GM12801 (cell line): ENCODE measurements around the gene BCORL1.

ENCODE experiments used
- TF ChIP-seq, protein P1 (sequence below): IDR thresholded peaks from one replicate; pipeline ENCODE4 v1.5.1; 2011; ENCODE audit warnings: control low read depth; ENCODE audit not compliant: insufficient read length; ENCODE audit errors: extremely low read depth

The BCORL1 gene

DNA sequence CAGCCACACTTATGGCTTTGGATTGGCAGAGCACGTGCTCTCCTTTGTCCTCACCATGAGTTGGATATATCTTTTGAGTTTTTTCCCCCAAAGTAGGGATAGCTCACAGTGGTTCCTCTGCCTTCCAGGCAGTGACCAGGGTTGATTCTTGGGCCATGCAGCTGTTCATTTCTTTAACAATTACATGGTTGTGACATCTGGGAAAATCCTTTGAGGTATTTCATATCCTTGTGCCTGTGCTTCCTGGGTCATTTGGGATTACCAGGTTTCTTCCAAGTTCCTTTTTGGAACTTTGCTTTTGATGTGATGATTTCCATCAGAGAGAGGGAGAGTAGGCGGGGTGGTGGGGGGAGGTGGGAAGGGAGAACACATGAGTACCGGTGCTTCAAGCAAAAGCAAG, 15.6 kb downstream of the BCORL1 start:
- TF ChIP-seq, protein P1, sequence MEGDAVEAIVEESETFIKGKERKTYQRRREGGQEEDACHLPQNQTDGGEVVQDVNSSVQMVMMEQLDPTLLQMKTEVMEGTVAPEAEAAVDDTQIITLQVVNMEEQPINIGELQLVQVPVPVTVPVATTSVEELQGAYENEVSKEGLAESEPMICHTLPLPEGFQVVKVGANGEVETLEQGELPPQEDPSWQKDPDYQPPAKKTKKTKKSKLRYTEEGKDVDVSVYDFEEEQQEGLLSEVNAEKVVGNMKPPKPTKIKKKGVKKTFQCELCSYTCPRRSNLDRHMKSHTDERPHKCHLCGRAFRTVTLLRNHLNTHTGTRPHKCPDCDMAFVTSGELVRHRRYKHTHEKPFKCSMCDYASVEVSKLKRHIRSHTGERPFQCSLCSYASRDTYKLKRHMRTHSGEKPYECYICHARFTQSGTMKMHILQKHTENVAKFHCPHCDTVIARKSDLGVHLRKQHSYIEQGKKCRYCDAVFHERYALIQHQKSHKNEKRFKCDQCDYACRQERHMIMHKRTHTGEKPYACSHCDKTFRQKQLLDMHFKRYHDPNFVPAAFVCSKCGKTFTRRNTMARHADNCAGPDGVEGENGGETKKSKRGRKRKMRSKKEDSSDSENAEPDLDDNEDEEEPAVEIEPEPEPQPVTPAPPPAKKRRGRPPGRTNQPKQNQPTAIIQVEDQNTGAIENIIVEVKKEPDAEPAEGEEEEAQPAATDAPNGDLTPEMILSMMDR: no peak

DNA sequence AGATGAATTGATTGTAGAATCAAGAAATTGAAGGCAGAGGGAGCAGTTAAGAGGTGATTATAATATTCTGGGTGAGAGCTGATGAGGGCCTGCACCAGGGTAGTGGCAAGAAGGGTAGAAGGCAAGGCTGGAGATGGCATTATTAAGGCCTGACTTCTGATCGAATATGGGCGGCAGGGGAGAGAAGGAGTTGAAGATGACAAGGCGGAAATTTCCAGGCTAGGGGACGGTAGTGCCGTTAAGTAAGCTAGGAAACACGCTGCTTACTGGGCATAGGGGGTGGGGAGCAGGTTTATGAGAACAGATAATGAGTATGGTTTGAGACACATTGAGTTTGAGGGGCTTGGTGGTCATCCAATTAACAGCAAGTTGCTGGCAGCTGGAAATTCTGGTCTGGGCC, 19.5 kb downstream of the BCORL1 start:
- TF ChIP-seq, protein P1: no peak

DNA sequence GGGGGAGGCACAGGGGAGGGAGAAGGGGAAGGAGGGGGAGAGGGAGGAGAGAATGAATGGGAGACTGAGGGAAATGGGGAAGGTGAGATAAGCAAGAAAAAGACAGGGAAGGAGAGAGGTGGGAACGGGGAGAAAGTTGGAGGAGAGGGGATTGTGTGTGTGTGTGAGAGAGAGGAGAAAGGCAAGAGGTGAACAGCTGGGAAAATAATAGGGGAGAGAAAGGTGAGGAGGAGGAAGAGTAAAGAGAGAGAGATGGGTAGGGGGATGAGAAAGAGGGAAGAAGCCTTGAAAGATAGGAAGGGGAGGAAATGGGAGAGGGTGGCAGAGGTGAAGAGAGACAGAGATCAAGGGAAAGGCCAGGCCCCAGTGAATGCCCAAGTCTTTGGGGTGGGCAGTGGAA, 20.1 kb downstream of the BCORL1 start:
- TF ChIP-seq, protein P1: no peak

DNA sequence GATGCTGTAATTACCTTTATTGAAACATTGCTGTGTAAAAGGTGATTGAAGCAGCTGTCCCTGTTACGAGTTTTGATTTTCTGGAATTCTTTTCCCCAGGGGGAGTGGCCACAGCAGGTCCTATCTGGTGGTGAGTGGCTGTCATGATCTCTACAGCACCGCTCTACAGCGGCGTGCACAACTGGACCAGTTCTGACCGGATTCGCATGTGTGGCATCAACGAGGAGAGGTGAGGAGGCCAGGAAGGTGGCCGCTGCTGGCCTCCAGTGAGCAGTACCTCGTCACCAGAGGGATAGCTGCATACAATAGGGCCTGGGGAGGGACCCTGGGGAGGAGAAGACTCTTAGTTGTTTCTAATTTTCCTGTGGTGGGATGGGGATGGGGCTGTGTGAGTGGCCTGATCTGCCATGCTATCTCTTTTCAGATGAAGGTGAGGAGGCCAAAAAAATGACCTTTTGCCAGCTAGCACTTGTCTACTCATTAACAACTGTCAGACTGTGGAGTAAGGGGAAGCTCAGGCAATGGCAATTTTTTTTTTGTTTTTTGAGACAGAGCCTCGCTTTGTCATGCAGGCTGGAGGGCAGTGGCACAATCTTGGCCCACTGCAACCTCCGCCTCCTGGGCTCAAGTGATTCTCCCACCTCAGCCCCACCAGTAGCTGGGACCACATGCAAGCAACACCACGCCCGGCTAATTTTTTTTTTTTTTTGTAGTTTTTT, 22.8 kb downstream of the BCORL1 start:
- TF ChIP-seq, protein P1: no peak

DNA sequence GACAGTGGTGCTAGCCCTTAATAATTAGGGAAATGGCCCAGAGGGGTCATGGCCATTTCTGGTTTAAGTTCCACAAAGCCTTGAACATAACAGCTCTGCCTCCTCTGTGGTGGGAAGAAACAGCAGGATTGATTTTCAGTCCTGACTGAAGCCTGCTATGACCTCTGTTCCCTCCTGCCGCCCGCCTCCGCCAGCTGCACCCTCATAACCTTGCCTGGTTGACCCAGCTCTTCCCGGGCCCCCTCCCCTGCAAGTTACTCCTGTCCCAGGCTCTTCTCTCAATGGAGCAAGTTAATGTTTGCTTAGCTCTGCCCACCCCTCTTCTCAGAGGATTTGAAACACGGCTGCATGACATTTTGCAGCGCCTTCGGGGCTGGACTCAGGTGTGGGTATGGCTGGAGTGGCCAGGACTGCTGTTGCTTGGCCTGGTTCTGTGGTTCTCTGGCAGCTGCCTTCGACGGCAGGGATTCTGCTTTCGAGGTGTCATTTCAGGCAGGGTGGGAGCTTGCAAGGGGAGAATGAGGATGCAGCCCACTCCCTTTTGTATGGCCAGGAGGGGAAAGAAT, 27.3 kb downstream of the BCORL1 start:
- TF ChIP-seq, protein P1: no peak

DNA sequence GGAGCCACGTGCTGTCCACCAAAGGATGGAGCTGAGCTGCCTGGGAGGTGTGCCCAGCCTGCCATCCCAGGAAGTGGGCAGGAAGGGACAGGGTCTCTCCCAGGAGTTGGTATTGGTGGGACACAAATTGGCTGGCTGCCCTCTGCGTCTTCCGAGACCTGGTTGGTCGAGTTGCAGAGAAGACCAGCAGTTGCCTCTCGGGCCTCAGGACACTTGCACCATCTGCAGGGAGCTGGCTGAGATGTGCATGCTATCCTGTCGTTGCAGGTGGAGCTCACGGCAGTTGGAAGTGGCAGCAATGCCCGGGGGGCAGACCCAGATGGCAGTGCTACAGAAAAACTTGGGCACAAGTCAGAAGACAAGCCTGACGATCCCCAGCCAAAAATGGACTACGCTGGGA, 30.2 kb downstream of the BCORL1 start:
- TF ChIP-seq, protein P1: no peak

DNA sequence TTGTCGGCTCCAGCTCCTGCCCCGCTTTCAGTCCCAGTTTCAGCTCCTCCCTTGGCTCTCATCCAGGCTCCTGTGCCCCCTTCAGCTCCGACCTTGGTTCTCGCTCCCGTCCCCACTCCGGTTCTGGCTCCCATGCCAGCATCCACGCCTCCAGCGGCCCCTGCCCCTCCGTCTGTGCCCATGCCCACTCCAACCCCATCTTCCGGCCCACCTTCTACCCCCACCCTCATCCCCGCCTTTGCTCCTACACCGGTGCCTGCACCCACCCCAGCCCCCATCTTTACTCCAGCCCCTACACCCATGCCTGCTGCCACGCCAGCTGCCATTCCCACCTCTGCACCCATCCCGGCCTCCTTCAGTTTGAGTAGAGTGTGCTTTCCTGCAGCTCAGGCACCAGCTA, 31.2 kb downstream of the BCORL1 start:
- TF ChIP-seq, protein P1: no peak
